Sigmoid colon (tissue), 4 donors: Measurements from ENCODE around the gene PYGO1.

ENCODE experiments used
- POLR2A ChIP-seq, 2 donors: fragments of 450-650 bp; IDR thresholded peaks; one replicate each; pipeline ENCODE4 v1.6.1; 2016; ENCODE audit warnings: antibody characterized with exemption in 2 of 2, mild to moderate bottlenecking in 2 of 2, moderate library complexity in 2 of 2
- POLR2AphosphoS5 ChIP-seq, 4 donors: sonication (generic); formaldehyde crosslinking; IDR thresholded peaks; one replicate each; pipeline ENCODE4 v1.6.1; 2017; ENCODE audit warnings: antibody characterized with exemption in 4 of 4

GRCh38 chr15:55632434-55632833 lies 44.3 kb upstream of the PYGO1 start:
- no peak for TF ChIP-seq POLR2A (IDR thresholded peaks at IDR 0.05)
- no peak for TF ChIP-seq POLR2AphosphoS5 (IDR thresholded peaks at IDR 0.05)
